HUES64 (cell line): ENCODE results near the gene VPS8.

ENCODE experiments used
- H3K27ac ChIP-seq: 2 replicates; pipeline ENCODE4 v1.7.0; 2013; ENCODE audit warnings: low read depth, low read length, inconsistent platforms
- H3K27me3 ChIP-seq: 2 replicates; pipeline ENCODE4 v1.6.1; 2013; ENCODE audit warnings: mild to moderate bottlenecking, low read length; ENCODE audit not compliant: insufficient read depth
- H3K36me3 ChIP-seq: 2 replicates; pipeline ENCODE4 v1.6.1; 2013; ENCODE audit warnings: mild to moderate bottlenecking, low read length; ENCODE audit not compliant: insufficient read depth
- H3K4me1 ChIP-seq: 2 replicates; pipeline ENCODE4 v1.6.1; 2013; ENCODE audit warnings: mild to moderate bottlenecking, low read length, moderate library complexity; ENCODE audit not compliant: insufficient read depth
- H3K4me3 ChIP-seq: 2 replicates; pipeline ENCODE4 v1.5.1; 2013; ENCODE audit warnings: mild to moderate bottlenecking, low read length, moderate library complexity
- H3K9ac ChIP-seq: 2 replicates; pipeline ENCODE4 v1.6.1; 2013; ENCODE audit warnings: mild to moderate bottlenecking, low read depth, low read length
- H3K9me3 ChIP-seq: 2 replicates; pipeline ENCODE4 v1.6.1; 2013; ENCODE audit warnings: low read depth, low read length; ENCODE audit not compliant: insufficient read depth
- WGBS: fragments of 150-250, 120-280 bp; methylation state at CpG from one replicate; pipeline ENCODE4 v1.1.7; 2013; ENCODE audit warnings: missing lambda C conversion rate; 5-methylcytosine and 5-hydroxymethylcytosine counted together

Gene VPS8

DNA sequence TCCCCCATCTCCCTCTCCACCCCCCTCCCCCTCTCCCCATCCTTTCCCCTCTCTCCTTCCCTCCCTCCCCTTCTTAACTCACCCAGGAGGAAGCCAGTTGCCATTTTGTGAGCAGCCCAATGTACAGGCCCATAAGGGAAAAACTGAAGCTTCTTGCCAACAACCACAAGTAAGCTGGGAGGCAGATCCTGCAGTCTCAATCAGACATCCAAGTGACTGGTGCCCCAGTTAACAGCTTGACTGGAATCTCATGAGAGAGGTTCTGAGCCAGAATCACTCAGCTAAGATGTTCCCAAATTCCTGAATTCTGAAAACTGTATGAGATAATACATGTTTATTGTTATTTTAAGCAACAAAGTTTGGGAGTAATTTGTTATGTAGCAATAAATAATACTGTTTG lies 250.2 kb downstream of the VPS8 start:
- H3K36me3 ChIP-seq = no peaks in the 10 kb centered on the region
- no peak overlapping the region for H3K4me3 ChIP-seq
- peaks cover 18% of the 10 kb centered on the region for H3K9me3 ChIP-seq
- H3K9ac ChIP-seq = no peak overlapping the region
- no peak overlapping the region for H3K27ac ChIP-seq
- no peaks in the 10 kb centered on the region for H3K27me3 ChIP-seq
- H3K4me1 ChIP-seq = no peaks in the 10 kb centered on the region

- 90% methylated on average over 2 of the region's 3 CpGs for WGBS
- Histone ChIP-seq H3K9ac (no peak overlapping the region), H3K9me3 (peaks cover 10% of the 10 kb centered on the region; the same call in 1 of the 2 replicates), H3K4me1 (no peaks in the 10 kb centered on the region), H3K4me3 (no peak overlapping the region), H3K36me3 (no peaks in the 10 kb centered on the region), H3K27ac (no peak overlapping the region), H3K27me3 (no peaks in the 10 kb centered on the region)
Measured at GRCh38 chr3:185063431-185063830, 251.5 kb downstream of the VPS8 start.

GRCh38 chr3:185065059-185065458 lies 253.1 kb downstream of the VPS8 start:
- Histone ChIP-seq H3K27me3 (no peaks in the 10 kb centered on the region), H3K36me3 (no peaks in the 10 kb centered on the region), H3K4me3 (no peak overlapping the region), H3K4me1 (no peaks in the 10 kb centered on the region; the same call in 1 of the 2 replicates), H3K27ac (no peak overlapping the region), H3K9ac (no peak overlapping the region), H3K9me3 (peaks cover 10% of the 10 kb centered on the region; the same call in 1 of the 2 replicates)
- 95% methylated on average over 3 of the region's 3 CpGs for WGBS

DNA sequence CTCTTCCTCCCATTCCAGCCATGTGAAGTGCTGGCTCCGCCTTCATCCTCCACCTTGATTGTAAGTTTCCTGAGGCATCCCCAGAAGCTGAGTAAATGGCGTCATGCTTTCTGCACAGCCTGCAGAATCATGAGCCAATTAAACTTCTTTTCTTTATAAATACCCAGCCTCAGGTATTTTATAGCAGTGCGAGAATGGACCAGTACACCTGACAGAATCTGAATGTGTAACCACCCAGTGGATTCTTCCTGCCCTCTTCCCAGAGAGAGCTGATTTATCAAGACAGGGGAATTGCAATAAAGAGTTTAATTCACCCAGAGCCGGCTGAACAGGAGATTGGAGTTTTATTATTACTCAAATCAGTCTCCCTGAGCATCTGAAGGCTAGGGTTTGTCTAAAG lies 254.3 kb downstream of the VPS8 start:
- Histone ChIP-seq H3K9me3 (no peaks in the 10 kb centered on the region; the same call in 1 of the 2 replicates), H3K36me3 (no peaks in the 10 kb centered on the region), H3K4me1 (no peaks in the 10 kb centered on the region; the same call in 1 of the 2 replicates), H3K27ac (no peak overlapping the region), H3K27me3 (no peaks in the 10 kb centered on the region), H3K4me3 (no peak overlapping the region), H3K9ac (no peak overlapping the region)
- 97% methylated on average over 4 of the region's 4 CpGs for WGBS

- Histone ChIP-seq H3K4me1 (no peaks in the 10 kb centered on the region; the same call in 1 of the 2 replicates), H3K9ac (no peak overlapping the region), H3K4me3 (no peak overlapping the region), H3K36me3 (no peaks in the 10 kb centered on the region), H3K27ac (no peak overlapping the region), H3K27me3 (no peaks in the 10 kb centered on the region), H3K9me3 (no peaks in the 10 kb centered on the region)
- 91% methylated on average over 11 of the region's 11 CpGs for WGBS
Measured at GRCh38 chr3:185067173-185067572, 255.2 kb downstream of the VPS8 start.

GRCh38 chr3:185069037-185070030 lies 257.4 kb downstream of the VPS8 start:
- no peaks in the 10 kb centered on the region for H3K27me3 ChIP-seq
- no peaks in the 10 kb centered on the region for H3K36me3 ChIP-seq
- no peak overlapping the region for H3K4me3 ChIP-seq
- no peak overlapping the region for H3K27ac ChIP-seq
- H3K9me3 ChIP-seq = no peaks in the 10 kb centered on the region
- H3K4me1 ChIP-seq = no peaks in the 10 kb centered on the region; the same call in 1 of the 2 replicates
- WGBS = 73% methylated on average over 28 of the region's 28 CpGs
- H3K9ac ChIP-seq = no peak overlapping the region

GRCh38 chr3:185070491-185071286 lies 258.7 kb downstream of the VPS8 start:
- H3K27me3 ChIP-seq = no peaks in the 10 kb centered on the region
- WGBS = 82% methylated on average over 21 of the region's 22 CpGs

GRCh38 chr3:185071287-185071800 lies 259.4 kb downstream of the VPS8 start:
- Histone ChIP-seq H3K9ac (no peak overlapping the region), H3K9me3 (no peaks in the 10 kb centered on the region), H3K4me3 (no peak overlapping the region), H3K36me3 (no peaks in the 10 kb centered on the region), H3K27me3 (no peaks in the 10 kb centered on the region), H3K4me1 (no peaks in the 10 kb centered on the region; the same call in 1 of the 2 replicates), H3K27ac (no peak overlapping the region)
- WGBS = 73% methylated on average over 7 of the region's 7 CpGs

More at GRCh38 chr3:185070491-185071286, 258.7 kb downstream of the VPS8 start:
- Histone ChIP-seq H3K36me3 (no peaks in the 10 kb centered on the region), H3K4me3 (no peak overlapping the region), H3K9ac (no peak overlapping the region), H3K4me1 (no peaks in the 10 kb centered on the region; the same call in 1 of the 2 replicates), H3K27ac (no peak overlapping the region), H3K9me3 (no peaks in the 10 kb centered on the region)

- no peaks in the 10 kb centered on the region for H3K4me1 ChIP-seq
- H3K9me3 ChIP-seq = no peaks in the 10 kb centered on the region
- no peaks in the 10 kb centered on the region for H3K27me3 ChIP-seq
- no peak overlapping the region for H3K9ac ChIP-seq
- no peak overlapping the region for H3K27ac ChIP-seq
- WGBS = 94% methylated on average over 13 of the region's 13 CpGs
- H3K36me3 ChIP-seq = no peaks in the 10 kb centered on the region
- no peak overlapping the region for H3K4me3 ChIP-seq
Measured at GRCh38 chr3:185075547-185075946, 263.6 kb downstream of the VPS8 start.

GRCh38 chr3:185076219-185076618 lies 264.3 kb downstream of the VPS8 start:
- H3K36me3 ChIP-seq = no peaks in the 10 kb centered on the region
- no peaks in the 10 kb centered on the region for H3K9me3 ChIP-seq
- no peaks in the 10 kb centered on the region for H3K4me1 ChIP-seq
- no peak overlapping the region for H3K9ac ChIP-seq
- no peaks in the 10 kb centered on the region for H3K27me3 ChIP-seq
- no peak overlapping the region for H3K4me3 ChIP-seq
- 88% methylated on average over 6 of the region's 8 CpGs for WGBS
- H3K27ac ChIP-seq = no peak overlapping the region

DNA sequence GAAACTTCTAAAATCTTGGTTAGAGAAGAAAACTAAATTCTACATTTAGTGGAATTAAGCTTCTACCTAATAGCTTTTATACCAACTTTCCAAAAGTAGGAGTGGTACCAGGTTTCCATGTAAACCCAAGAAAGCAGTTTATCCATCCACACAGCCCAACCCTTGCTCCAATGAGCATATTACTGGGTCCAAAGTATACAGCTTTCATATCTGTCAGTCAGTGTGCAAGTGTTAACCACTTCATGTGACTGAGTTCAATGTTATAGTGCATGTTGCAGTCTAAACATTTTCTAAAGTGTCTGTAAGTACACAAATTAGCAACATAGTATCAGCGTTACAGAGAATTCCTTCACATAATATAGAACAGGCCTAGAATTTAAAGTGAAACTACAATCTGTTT lies 267.7 kb downstream of the VPS8 start:
- no peaks in the 10 kb centered on the region for H3K27me3 ChIP-seq
- H3K27ac ChIP-seq = no peak overlapping the region
- H3K4me1 ChIP-seq = no peaks in the 10 kb centered on the region
- no peak overlapping the region for H3K4me3 ChIP-seq
- no peaks in the 10 kb centered on the region for H3K36me3 ChIP-seq
- no peak overlapping the region for H3K9ac ChIP-seq
- H3K9me3 ChIP-seq = no peaks in the 10 kb centered on the region
- WGBS = 88% methylated on average over 1 of the region's 1 CpG
